ENCODE measurements around the gene FOXC2. TPM values are rescaled to one million over a fixed set of nuclear protein-coding genes. Genes with fewer than 3 reads are reported as not detected.

The FOXC2 gene
- polyA plus RNA-seq, 1 donor (not counting 4 experiments of a cell fraction or from before 2014, with no cell fraction given) = not detected

DNA sequence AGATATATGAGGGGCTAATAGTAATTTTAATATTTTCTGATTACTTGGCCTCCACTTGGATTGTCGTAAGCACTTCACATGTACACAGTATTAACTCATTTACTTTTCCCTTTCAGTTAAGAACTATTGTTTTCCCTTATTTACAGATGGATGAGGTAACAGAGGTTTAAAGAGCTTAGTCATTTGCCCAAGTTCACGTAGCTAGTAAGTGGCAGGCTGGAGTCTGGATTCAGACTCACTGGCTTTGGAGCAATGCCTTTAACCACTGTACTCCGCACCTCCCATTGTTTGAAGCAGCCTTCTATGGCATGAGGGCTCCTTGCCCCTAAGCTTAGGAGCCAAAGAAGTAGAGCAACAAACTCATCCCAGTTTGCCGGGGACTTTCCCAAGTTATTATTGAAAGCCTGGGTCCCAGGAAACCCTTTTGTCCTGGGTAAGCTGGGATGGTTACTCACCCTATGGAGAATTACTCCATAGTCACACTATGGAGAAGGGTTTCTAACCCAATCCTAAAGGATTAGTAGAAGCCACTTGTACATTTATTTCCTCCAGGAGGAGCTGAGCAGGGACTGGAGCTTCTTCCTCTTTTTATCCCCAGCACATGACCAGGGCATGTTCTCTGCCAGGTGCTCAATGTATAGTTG is 24.0 kb downstream of the FOXC2 start:
- Histone ChIP-seq H3K9me3 (ENCODE audit: control insufficient read depth, low read depth, low read length) (no peaks in the 10 kb centered on the region), H3K9me1 (ENCODE audit: control insufficient read depth, extremely low read depth, insufficient read depth, low read length) (no peaks in the 10 kb centered on the region), H4K20me1 (ENCODE audit: control insufficient read depth, extremely low read depth, insufficient read depth, low read length) (no peaks in the 10 kb centered on the region), H3K9ac (ENCODE audit: control insufficient read depth, extremely low read depth, insufficient read depth, low read length) (no peak overlapping the region), H3K27me3 (ENCODE audit: control insufficient read depth, extremely low read depth, insufficient read depth, low read length) (peaks cover 31% of the 10 kb centered on the region), H2AFZ (ENCODE audit: control insufficient read depth, low read length) (no peak overlapping the region), H3K79me2 (ENCODE audit: control insufficient read depth, insufficient read depth, low read length) (no peaks in the 10 kb centered on the region), H3K4me3 (ENCODE audit: control insufficient read depth in 2 of 3, extremely low read depth in 1 of 3, insufficient read depth in 2 of 3, low read depth in 1 of 3, low read length in 3 of 3) (no peak overlapping the region), H3K4me2 (ENCODE audit: control insufficient read depth, extremely low read depth, insufficient read depth, low read depth, low read length) (no peak overlapping the region), H3K36me3 (ENCODE audit: control insufficient read depth in 2 of 2, extremely low read depth in 1 of 2, insufficient read depth in 2 of 2, low read length in 2 of 2) (no peaks in the 10 kb centered on the region), H3K4me1 (ENCODE audit: control insufficient read depth, extremely low read depth, insufficient read depth, low read length) (no peaks in the 10 kb centered on the region), H3K27ac (ENCODE audit: control insufficient read depth, insufficient read depth, low read length) (no peak overlapping the region)
- FAIRE-seq = no peak
- no peak for DNase-seq (ENCODE audit: low read depth, low spot score)
- dilution Hi-C loops (cut with MboI; ENCODE audit: extremely low pct_ligation_motif_present, low sequenced_read_pairs) = no loop called here
- TF ChIP-seq, protein P1, sequence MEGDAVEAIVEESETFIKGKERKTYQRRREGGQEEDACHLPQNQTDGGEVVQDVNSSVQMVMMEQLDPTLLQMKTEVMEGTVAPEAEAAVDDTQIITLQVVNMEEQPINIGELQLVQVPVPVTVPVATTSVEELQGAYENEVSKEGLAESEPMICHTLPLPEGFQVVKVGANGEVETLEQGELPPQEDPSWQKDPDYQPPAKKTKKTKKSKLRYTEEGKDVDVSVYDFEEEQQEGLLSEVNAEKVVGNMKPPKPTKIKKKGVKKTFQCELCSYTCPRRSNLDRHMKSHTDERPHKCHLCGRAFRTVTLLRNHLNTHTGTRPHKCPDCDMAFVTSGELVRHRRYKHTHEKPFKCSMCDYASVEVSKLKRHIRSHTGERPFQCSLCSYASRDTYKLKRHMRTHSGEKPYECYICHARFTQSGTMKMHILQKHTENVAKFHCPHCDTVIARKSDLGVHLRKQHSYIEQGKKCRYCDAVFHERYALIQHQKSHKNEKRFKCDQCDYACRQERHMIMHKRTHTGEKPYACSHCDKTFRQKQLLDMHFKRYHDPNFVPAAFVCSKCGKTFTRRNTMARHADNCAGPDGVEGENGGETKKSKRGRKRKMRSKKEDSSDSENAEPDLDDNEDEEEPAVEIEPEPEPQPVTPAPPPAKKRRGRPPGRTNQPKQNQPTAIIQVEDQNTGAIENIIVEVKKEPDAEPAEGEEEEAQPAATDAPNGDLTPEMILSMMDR (optimal IDR thresholded peaks at IDR 0.05 in 1 of 3, IDR thresholded peaks at IDR 0.05 in 1 of 3, conservative IDR thresholded peaks at IDR 0.05 in 1 of 3; ENCODE audit: extremely low read depth in 1 of 3, insufficient read depth in 2 of 3, low read length in 3 of 3) = no peak
- no peak for TF ChIP-seq EZH2 (IDR thresholded peaks at IDR 0.05; ENCODE audit: low read length)

DNA sequence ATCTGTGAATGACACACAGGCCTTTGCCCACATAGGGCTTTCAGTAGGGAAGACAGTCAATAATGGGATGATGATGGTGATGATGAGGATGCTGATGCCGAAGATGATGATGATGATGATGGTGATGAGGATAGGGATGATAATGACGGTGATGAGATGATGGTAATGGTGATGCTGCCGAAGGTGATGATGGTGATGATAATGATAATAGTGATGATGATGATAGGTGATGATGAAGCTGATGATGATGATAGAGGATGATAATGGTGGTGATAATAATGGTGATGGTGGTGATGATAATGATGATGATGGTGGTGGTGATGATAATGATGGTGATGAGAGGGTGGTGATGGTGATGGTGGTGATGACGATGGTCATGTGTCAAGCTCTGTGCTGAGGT is 24.6 kb downstream of the FOXC2 start:
- no peaks in the 10 kb centered on the region for H3K79me2 ChIP-seq (ENCODE audit: control insufficient read depth, insufficient read depth, low read length)
- no peaks in the 10 kb centered on the region for H3K9me1 ChIP-seq (ENCODE audit: control insufficient read depth, extremely low read depth, insufficient read depth, low read length)
- H3K4me2 ChIP-seq (ENCODE audit: control insufficient read depth, extremely low read depth, insufficient read depth, low read depth, low read length) = no peak overlapping the region
- H4K20me1 ChIP-seq (ENCODE audit: control insufficient read depth, extremely low read depth, insufficient read depth, low read length) = no peaks in the 10 kb centered on the region
- H3K9ac ChIP-seq (ENCODE audit: control insufficient read depth, extremely low read depth, insufficient read depth, low read length) = no peak overlapping the region
- FAIRE-seq (no peak), DNase-seq (ENCODE audit: low read depth, low spot score) (no peak)
- no peak for TF ChIP-seq EZH2 (IDR thresholded peaks at IDR 0.05; ENCODE audit: low read length)
- TF ChIP-seq, protein P1 (optimal IDR thresholded peaks at IDR 0.05 in 1 of 3, IDR thresholded peaks at IDR 0.05 in 1 of 3, conservative IDR thresholded peaks at IDR 0.05 in 1 of 3; ENCODE audit: extremely low read depth in 1 of 3, insufficient read depth in 2 of 3, low read length in 3 of 3) = no peak
- H3K4me3 ChIP-seq (ENCODE audit: control insufficient read depth in 2 of 3, extremely low read depth in 1 of 3, insufficient read depth in 2 of 3, low read depth in 1 of 3, low read length in 3 of 3) = no peak overlapping the region
- no peaks in the 10 kb centered on the region for H3K36me3 ChIP-seq (ENCODE audit: control insufficient read depth in 2 of 2, extremely low read depth in 1 of 2, insufficient read depth in 2 of 2, low read length in 2 of 2)
- H3K4me1 ChIP-seq (ENCODE audit: control insufficient read depth, extremely low read depth, insufficient read depth, low read length) = no peaks in the 10 kb centered on the region
- H3K27ac ChIP-seq (ENCODE audit: control insufficient read depth, insufficient read depth, low read length) = no peak overlapping the region
- H3K27me3 ChIP-seq (ENCODE audit: control insufficient read depth, extremely low read depth, insufficient read depth, low read length) = peaks cover 37% of the 10 kb centered on the region
- dilution Hi-C loops (cut with MboI; ENCODE audit: extremely low pct_ligation_motif_present, low sequenced_read_pairs) = no loop called here
- H2AFZ ChIP-seq (ENCODE audit: control insufficient read depth, low read length) = no peak overlapping the region
- H3K9me3 ChIP-seq (ENCODE audit: control insufficient read depth, low read depth, low read length) = no peaks in the 10 kb centered on the region
